ENCODE measurements around the gene MPPED2.

DNA sequence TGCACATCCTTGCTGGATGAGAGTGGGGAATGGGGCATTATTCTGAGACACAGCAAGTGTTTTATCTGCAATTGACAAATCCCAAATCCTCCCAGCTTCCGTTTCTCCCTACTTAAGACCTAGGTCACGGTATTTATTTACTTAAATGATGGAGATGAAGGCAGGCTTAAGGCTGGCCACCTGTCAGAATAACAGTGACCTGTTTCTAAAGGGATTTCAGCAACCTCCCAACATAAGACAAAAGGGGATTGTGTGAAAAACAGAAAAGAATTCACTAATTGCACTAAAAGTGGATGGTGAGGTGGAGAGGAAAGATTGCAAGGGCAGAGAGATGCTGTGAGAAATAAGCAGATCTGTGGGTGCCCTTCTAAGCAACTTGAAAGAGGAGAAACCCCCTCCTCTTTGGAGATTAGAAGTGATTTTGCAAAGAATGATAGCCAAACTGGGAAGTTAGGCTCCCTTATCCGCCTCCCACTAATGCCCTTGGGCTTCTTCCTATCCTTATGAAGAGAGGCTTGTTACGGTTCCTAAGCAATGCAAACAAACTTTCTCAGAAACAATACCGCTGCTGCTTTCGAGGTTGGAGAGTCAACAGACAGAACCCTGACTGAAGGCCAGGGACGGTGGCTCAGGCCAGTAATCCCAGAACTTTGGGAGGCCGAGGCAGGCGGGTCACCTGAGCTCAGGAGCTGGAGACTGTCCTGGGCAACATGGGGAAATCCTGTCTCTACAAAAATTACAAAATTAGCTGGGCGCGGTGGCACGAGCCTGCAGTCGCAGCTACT is 179.0 kb downstream of the MPPED2 start:
- TF ChIP-seq, protein P1, sequence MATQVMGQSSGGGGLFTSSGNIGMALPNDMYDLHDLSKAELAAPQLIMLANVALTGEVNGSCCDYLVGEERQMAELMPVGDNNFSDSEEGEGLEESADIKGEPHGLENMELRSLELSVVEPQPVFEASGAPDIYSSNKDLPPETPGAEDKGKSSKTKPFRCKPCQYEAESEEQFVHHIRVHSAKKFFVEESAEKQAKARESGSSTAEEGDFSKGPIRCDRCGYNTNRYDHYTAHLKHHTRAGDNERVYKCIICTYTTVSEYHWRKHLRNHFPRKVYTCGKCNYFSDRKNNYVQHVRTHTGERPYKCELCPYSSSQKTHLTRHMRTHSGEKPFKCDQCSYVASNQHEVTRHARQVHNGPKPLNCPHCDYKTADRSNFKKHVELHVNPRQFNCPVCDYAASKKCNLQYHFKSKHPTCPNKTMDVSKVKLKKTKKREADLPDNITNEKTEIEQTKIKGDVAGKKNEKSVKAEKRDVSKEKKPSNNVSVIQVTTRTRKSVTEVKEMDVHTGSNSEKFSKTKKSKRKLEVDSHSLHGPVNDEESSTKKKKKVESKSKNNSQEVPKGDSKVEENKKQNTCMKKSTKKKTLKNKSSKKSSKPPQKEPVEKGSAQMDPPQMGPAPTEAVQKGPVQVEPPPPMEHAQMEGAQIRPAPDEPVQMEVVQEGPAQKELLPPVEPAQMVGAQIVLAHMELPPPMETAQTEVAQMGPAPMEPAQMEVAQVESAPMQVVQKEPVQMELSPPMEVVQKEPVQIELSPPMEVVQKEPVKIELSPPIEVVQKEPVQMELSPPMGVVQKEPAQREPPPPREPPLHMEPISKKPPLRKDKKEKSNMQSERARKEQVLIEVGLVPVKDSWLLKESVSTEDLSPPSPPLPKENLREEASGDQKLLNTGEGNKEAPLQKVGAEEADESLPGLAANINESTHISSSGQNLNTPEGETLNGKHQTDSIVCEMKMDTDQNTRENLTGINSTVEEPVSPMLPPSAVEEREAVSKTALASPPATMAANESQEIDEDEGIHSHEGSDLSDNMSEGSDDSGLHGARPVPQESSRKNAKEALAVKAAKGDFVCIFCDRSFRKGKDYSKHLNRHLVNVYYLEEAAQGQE (IDR thresholded peaks at IDR 0.05; ENCODE audit: low read depth): no peak
- TF ChIP-seq TCF12 (IDR thresholded peaks at IDR 0.05; ENCODE audit: low read depth): no peak
- no peak for TF ChIP-seq YY1 (IDR thresholded peaks at IDR 0.05; ENCODE audit: low read depth)
- no peak for TF ChIP-seq EP300 (IDR thresholded peaks at IDR 0.05; ENCODE audit: borderline replicate concordance)
- no peak for TF ChIP-seq NFIC (IDR thresholded peaks at IDR 0.05)
- TF ChIP-seq EGR1 (IDR thresholded peaks at IDR 0.05): no peak
- TF ChIP-seq TEAD4 (IDR thresholded peaks at IDR 0.05): no peak
- TF ChIP-seq TAF1 (IDR thresholded peaks at IDR 0.05; ENCODE audit: low read depth): no peak
- TF ChIP-seq, protein P2, sequence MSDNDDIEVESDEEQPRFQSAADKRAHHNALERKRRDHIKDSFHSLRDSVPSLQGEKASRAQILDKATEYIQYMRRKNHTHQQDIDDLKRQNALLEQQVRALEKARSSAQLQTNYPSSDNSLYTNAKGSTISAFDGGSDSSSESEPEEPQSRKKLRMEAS (IDR thresholded peaks at IDR 0.05): no peak
- TF ChIP-seq ZBTB7A (IDR thresholded peaks at IDR 0.05; ENCODE audit: low read depth): no peak
- no peak for TF ChIP-seq CREB1 (IDR thresholded peaks at IDR 0.05; ENCODE audit: low read depth)
- no peak for TF ChIP-seq CEBPB (IDR thresholded peaks at IDR 0.05)

Measured in Ishikawa (cell line).